Effector CD8-positive, alpha-beta T cell (primary cell): ENCODE results near the gene RFXAP.

ENCODE experiments used
- DNase-seq: peaks from one replicate; lab custom pipeline; 2025; lab: John Stamatoyannopoulos, UW

The RFXAP gene

DNA sequence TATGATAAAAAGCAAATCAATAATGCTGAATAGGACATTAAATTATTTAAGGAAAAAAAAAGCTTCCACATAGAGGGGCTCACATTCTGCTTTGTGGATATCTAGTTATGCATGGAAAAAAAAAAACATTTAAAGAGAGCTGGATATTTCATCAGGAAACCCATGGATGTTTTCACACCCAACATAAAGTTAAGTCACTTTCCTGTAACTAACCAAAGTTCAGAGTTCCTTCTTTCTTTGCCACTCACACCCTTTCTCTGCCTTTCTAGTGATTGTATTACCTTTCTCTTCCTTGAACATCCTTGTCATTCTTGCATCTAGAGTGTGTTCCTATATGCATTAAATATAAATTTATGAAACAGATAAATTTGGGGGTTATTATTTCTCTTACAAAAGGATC lies 47.2 kb downstream of the RFXAP start:
- no peak for DNase-seq

DNA sequence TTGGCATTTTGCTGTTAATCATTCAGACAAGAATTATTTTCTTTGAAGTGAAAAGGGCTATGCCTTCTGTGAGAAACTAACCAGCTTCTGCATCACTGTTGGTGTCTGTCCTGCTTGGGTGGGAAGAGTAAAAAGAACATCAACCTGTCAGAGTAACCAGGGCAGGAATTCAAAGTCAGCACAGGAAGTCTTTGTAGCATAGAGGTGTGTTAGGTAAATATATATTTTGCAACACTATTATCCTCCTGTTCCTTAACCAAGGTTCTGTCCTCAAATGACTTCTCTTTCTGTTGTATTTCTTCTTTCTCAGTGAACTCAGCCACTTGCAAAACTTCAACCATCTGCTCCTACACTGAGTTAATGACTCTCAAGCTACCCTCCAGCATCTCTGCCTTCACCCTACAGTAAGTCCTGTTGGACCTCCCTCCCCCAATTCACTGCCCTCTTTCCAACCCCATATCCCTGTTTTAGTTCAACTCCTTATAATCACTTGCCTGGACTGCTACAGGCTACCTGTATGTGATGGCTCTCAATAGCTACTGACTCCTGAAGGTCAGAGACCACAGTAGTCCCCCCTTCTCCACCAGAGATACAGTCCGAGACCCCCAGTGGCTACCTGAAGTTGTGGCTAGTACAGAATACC lies 51.1 kb downstream of the RFXAP start:
- no peak for DNase-seq

DNA sequence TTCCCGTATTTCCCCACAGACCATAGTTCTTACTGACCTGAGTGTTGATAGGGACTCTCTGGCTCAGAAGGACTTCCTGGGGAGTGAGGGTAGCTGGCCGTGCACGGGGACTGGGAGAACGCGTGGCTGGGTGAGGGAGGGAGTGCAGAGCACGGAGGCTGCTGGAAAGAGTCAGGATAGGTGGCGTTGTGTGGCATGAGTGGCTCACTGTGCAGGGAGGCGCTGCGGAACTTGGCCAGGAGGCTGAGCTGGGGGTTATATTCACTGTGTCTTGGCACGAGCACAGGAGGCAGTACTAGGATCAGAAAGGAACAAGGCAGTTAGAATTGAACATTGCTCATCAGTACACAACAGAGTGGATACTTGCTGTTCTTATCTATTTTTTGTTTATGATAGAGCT lies 53.6 kb downstream of the RFXAP start:
- no peak for DNase-seq

DNA sequence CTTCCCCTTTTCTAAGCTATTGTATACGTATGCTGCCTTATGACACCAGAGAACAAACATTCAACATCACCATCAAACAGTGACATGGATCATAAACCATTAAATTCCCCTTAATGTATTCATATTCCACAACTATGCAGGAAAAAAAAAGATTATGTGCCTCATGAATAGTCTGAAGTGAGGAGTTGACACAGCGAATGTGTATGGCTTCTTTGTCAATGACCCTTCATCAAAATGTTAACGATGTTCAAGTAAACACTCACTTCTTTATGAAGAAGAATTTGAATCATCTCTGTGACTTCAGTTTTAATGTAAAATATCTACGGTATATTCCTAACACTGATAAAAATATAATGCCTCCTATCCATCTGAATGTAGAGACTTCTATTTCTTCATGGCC lies 56.4 kb downstream of the RFXAP start:
- no peak for DNase-seq

DNA sequence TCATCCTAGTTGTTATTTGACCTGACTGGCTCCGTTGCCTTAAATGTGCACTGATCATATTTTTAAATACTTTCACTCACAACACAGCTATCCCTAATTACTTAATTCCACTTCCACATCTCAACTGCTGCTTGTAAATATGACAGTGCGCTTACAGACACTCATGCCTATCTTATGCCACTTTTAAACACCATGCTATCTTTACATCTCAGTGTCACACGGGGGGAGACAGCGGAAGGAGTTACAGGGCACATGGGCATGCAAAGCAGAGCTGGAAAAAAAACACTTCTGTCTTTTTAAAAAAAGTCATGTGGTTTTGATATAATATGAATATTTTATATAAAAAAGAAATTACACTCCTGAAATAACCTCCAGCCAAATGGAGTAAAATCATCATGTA lies 56.9 kb downstream of the RFXAP start:
- no peak for DNase-seq
